Measurements from ENCODE around the gene C2orf92.
A peak's percentile ranks its signal among the peaks of the same experiment; 100 is the strongest.
"Not testable (repeated sequence)": the region's sequence is repeated elsewhere in the genome, so short reads cannot be mapped to it uniquely, and the experiment has no call there.

Gene C2orf92

GRCh38 chr2:97660044-97660774 is 9.3 kb upstream of the C2orf92 start:
- no peak for DNase-seq (ENCODE audit: low read depth in 2 of 2)

- no peak for DNase-seq (ENCODE audit: low read depth in 2 of 2)
Measured at GRCh38 chr2:97660775-97661389, 8.6 kb upstream of the C2orf92 start.

DNA sequence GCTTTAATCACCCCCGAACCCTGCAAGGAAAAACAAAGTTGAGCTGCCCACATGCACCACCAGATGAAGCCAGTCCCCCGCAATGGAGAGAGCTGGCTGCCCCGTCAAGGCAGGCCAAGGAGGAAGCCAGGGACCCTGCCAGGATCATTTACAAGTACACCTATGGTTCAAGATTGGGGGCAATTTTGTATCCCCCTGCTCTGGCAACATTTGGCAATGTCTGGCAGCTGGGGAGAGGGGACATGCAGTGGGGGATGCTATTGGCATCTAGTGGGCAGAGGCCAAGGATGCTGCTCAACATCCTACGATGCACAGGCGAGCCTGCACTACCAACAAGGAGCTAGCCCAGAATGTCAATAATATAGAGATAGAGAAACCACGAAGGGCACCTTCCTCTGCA is 7.6 kb upstream of the C2orf92 start:
- DNase-seq (ENCODE audit: low read depth in 2 of 2): no peak

DNA sequence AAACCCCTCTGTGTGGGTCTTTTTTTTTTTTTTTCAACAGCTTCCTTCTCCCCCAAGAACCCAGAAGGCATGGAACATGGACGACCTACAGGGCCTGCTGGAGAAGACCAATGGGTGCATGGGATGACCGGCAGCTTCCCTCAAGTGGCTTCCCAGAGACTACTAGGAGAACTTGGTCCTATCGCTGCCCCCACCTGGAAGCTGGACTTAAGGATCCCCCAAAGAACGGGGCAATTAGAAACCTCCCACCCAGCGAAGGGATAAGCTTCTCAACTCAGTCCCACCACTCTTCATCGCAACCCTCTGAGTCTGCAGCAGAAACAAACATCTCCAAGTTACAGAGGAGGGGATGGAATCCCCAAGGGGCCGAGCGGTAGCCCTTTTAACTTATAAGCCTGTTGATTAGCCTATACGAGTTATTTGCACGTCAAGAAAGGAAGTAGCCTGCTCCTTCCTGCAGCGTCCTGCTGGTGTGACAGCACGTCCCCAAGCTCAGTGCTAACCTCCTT is 7.1 kb upstream of the C2orf92 start:
- no peak for DNase-seq (ENCODE audit: low read depth in 2 of 2)

DNA sequence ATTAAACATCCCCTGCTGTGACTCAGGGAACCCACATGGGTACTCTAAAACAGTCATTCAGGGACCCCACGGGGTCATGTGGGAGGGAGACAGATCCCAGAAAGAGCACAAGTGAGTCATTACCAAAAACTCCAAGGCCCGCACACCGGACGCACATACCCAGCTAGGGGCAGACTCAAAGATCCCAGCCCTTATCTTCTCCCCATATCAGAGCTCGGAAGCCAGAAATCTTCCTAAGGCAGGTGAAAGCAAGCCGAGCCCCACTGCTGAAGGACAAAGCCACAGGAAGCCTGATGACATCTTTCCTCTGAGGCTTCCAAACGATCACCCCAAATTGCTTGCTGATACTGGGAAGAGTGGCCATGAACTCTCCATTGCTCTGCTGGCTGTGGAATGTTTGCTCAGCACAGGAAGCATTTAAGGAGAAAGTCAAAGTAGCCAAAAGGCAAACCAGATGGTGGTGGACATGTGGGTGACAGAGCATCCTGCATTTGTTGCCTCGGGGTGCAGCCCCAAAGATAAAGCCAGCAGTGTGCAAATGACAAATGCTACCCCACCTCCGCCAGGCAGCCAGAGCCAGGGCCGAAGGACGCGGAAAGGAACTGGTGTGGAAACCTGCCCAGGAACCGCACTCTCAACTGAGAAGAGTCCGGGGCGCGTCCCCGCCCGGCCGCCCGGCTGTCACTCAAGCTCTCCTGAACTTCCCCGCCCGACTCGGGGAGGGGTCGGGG is 6.5 kb upstream of the C2orf92 start:
- peak; percentile 32 to 35 for DNase-seq (ENCODE audit: low read depth in 2 of 2)

GRCh38 chr2:97663626-97663961 is 5.9 kb upstream of the C2orf92 start:
- no peak for DNase-seq (ENCODE audit: low read depth in 2 of 2)

DNA sequence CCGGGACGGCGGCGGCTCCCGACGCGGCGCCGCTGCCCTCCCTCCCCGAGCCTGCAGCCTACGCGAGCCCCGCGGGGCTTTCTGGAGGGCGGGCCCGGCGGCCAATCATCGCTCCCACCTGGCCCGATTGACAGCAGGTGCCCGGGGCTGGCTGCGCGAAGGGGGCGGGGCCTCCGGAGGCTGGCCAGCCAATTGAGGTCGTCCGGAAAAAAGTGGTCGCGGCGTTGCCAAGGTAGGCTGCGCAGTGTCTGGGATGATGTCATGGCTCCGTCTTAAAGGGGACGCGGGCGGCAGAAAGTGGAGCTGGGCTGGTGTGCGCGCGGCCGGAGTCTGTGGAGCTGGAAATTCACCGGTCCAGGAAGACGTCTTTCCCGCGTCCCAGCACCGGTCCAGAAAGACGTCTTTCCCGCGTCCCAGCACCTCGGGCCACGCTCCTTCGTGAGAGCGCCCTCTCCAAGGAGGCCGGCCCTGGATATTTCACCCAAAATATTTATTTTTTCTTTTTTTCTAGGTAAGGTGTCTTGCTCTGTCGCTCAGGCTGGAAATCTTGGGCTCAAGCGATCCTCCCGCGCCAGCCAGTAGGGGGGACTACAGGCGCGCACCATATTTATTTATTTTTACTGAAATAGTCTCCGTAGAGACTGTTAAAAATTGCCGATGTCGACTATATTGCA is 5.4 kb upstream of the C2orf92 start, which contains the start of gene ACTR1B:
Gene ACTR1B, minus strand, starts transcription at position 83 of the 674 bp plus-strand sequence. CDS start 154 bp downstream, outside the sequence.
- DNase-seq (ENCODE audit: low read depth in 2 of 2): peak; percentile 94 to 95

DNA sequence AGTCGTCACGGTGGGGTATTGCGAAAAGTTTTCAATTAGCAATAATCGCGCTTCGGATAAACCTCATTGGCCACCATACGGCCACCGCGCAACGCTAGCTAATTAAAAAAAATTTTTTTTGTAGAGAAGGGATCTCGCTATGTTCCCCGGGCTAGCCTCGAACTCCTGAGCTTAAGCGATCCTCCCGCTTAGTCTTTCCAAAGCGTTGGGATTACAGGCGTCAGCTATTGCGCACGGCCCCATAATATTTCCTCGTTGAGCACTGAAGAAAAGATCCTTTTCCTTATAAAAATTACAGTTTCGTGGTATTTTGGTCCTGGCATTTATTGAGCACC is 4.9 kb upstream of the C2orf92 start:
- no peak for DNase-seq (ENCODE audit: low read depth in 2 of 2)

- DNase-seq (ENCODE audit: low read depth in 2 of 2): no peak
Measured at GRCh38 chr2:97670471-97670870, 958 bp downstream of the C2orf92 start.

DNA sequence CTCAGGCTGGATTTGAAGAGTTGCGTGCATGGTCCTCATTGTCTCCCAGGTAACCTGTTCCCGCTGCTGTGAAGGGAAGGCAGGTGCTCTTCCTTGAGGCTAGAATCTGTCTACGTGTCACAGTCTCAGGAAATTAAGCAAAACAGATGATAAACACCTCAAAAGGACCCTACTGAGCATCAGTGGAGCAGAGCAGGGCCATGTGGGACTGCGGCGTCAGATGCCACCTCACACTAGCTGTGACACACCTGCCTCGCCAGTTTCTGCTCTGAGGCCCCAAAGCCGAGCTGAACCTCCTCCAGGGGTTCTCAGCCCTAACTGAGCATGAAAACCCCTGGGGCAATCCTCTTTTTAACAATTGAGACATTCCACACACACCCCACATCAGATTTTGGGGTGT is 2.0 kb downstream of the C2orf92 start:
- DNase-seq (ENCODE audit: low read depth in 2 of 2): no peak

DNA sequence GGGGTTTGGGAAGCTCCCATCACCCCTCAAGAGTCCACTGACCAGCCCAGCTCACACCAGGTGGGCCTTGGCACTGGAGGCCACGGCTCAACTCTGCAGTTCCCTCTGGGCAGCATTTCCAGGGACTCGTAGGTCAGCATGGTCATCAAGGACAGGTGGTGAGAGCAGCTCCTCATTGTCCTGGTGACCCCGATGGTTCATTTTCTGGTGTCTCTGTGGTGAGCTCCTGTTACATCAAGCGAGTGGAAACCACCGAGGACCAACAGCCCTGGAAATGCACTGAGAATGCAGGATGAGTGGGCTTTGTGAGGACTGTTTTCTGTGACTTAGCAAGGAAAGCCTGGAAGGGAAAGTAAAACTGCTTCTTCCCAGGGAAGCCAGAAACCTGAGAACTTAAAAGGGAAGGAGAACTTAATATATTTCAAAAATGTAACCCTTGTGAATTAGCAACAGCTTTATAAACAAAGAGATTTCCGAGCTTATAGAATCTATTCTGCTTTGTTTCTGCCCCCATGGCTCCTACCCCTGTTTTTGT is 3.2 kb downstream of the C2orf92 start:
- not testable (repeated sequence) for DNase-seq (ENCODE audit: low read depth in 2 of 2)

GRCh38 chr2:97673182-97673914 is 3.8 kb downstream of the C2orf92 start:
- DNase-seq (ENCODE audit: low read depth in 2 of 2): no peak

DNA sequence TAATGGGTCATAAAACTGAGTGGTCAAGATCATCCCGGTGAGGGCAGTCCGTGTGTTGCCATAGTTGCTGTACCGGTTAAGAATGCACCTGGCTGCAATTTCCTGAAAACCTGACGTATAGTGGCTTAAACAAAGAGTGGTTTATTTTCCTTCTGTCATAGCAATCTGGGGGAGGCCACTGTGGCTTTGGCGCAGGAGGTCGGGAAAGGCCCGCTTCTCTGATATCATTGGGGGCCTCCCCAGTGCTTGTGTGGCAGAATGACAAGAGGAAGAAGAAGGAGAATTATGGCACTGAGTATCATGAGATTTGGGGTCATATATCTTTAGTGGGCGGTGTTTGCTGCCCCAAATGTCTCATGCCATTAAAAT is 4.4 kb downstream of the C2orf92 start:
- DNase-seq (ENCODE audit: low read depth in 2 of 2): no peak

DNA sequence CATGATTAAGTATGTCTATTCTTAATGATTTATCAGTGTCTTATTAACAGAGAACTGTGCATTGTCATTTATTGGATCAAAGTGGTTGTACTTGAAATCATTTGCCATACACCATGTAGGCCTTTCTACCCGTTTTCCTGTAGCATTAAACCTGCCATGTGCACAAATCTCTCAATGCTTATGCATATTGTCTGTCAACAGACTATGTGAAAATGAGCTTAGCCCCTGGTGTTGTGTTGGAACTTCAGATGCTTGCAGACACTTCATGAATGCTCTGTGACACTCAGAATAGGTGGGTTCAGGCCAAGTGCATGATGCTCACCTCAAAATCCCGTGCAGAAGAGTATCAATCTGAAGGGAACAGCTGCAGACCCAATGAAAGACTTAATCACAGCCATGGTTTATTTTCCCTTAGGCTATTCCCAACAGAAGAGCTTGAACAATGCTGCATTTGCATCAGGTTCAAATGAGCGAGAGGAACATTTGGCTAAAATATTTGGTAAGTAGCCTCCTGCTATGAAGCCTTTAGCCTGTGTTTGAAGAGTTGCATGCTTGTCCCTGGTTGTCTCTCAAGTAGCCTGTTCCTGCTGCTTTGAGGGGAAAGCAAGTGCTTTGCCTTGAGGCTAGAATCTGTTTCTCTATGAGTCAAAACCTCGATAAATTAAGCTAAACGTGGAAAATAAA is 6.1 kb downstream of the C2orf92 start:
- no peak for DNase-seq (ENCODE audit: low read depth in 2 of 2)

GRCh38 chr2:97676620-97677019 is 7.1 kb downstream of the C2orf92 start:
- no peak for DNase-seq (ENCODE audit: low read depth in 2 of 2)

- DNase-seq (ENCODE audit: low read depth in 2 of 2): no peak
Measured at GRCh38 chr2:97677480-97677879, 8.0 kb downstream of the C2orf92 start.

DNA sequence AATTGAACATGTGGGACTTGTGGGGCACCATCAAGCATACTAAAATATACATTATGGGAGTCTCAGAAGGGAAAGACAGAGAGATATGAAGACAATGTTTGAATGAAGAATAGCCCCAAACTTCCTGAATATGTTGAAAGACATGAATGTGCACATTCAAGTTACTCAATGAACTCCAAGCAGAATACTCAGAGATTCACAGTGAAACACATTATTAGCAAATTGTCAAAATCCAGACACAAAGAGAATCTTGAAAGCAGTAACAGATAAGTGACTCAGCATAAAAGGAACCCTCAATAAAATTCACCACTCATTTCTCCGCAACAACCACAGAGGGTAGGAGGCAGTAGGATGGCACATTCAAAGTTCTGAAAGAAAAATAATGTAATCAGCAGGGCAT is 8.8 kb downstream of the C2orf92 start:
- DNase-seq (ENCODE audit: low read depth in 2 of 2): no peak

GRCh38 chr2:97687235-97687634 is 17.7 kb downstream of the C2orf92 start:
- not testable (repeated sequence) for DNase-seq (ENCODE audit: low read depth in 2 of 2)

DNA sequence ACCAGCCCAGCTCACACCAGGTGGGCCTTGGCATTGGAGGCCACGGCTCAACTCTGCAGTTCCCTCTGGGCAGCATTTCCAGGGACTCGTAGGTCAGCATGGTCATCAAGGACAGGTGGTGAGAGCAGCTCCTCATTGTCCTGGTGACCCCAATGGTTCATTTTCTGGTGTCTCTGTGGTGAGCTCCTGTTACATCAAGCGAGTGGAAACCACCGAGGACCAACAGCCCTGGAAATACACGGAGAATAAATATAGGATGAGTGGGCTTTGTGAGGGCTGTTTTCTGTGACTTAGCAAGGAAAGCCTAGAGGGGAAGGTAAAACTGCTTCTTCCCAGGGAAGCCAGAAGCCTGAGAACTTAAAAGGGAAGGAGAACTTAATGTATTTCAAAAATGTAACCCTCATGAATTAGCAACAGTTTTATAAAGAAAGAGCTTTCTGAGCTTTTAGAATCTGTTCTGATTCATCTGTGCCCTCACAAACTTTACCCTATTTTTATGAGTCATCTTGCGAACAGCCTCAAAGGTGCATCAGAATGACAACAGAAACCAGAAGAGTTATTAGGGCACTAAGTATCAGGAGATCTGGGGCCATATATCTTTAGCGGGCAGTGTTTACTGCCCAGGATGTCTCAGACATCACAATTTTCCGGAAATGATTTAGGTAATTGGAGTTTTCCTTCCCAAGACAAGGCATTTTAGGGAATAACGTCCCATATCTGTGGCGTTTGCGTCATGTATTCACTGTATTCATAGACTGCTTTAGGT is 18.7 kb downstream of the C2orf92 start:
- no peak for DNase-seq (ENCODE audit: low read depth in 2 of 2)

DNA sequence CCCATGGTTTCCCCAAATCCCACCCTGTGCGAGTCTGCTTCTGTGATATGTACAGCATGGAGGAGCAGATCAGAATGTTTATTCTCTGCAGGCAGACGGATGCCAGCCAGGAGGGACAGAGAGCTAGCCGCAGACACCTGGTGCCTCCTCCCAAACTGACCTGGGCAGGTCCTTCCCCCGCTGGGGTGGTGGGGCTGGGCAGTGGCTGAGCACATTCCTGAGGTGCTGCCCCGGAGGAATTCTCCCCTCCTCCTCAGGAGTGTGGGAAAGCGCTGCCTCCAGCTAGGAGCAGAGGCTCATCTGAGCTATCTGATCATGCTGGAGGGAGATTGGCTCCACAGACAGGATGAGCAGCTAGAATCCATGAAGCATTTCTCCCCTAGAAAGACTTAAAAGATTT is 21.7 kb downstream of the C2orf92 start:
- no peak for DNase-seq (ENCODE audit: low read depth in 2 of 2)
